Cerebellar nuclear complex (tissue), 1 donor: ENCODE data around the gene P2RY11.
A peak's percentile ranks its signal among the peaks of the same experiment; 100 is the strongest.

Experiments
- DNase-seq, 2 experiments: peaks; one replicate each; lab custom pipeline; 2025; lab: John Stamatoyannopoulos, UW

The P2RY11 gene

GRCh38 chr19:10093295-10094186, 18.0 kb upstream of the P2RY11 start:
- no peak for DNase-seq

GRCh38 chr19:10095622-10095947, 15.9 kb upstream of the P2RY11 start:
- no peak for DNase-seq

- no peak for DNase-seq
These were observed 15.4 kb upstream of the P2RY11 start for GRCh38 chr19:10095948-10096614.

- no peak for DNase-seq
These were observed 14.9 kb upstream of the P2RY11 start for GRCh38 chr19:10096615-10096963.

GRCh38 chr19:10100163-10100785, 11.2 kb upstream of the P2RY11 start:
- DNase-seq: no peak

- no peak for DNase-seq
These were observed 8.7 kb upstream of the P2RY11 start for GRCh38 chr19:10102787-10103236.

GRCh38 chr19:10104130-10104513, 7.4 kb upstream of the P2RY11 start:
- no peak for DNase-seq

GRCh38 chr19:10104665-10105508, 6.6 kb upstream of the P2RY11 start:
- no peak for DNase-seq

- DNase-seq: no peak
These were observed 5.9 kb upstream of the P2RY11 start for GRCh38 chr19:10105509-10106099.

- peak; percentile 92 to 94 for DNase-seq
These were observed 5.2 kb upstream of the P2RY11 start, which contains the start of gene PPAN for GRCh38 chr19:10106100-10106936. PPAN (plus strand) TSS chr19:10106362; CDS start chr19:10106395, 33 bp downstream.

- DNase-seq: no peak
These were observed 4.2 kb upstream of the P2RY11 start for GRCh38 chr19:10107254-10107653.

- DNase-seq: no peak
These were observed 3.6 kb upstream of the P2RY11 start for GRCh38 chr19:10107817-10108367.

- DNase-seq: no peak
These were observed 2.0 kb upstream of the P2RY11 start for GRCh38 chr19:10109528-10109927.

GRCh38 chr19:10110076-10110971, 1.2 kb upstream of the P2RY11 start:
- DNase-seq: no peak

- no peak for DNase-seq
These were observed 548 bp upstream of the P2RY11 start for GRCh38 chr19:10110972-10111317.

- DNase-seq: no peak
These were observed 706 bp downstream of the P2RY11 start for GRCh38 chr19:10112037-10112761.

- DNase-seq: no peak
These were observed 1.6 kb downstream of the P2RY11 start for GRCh38 chr19:10112895-10113591.

- DNase-seq: no peak
These were observed 2.1 kb downstream of the P2RY11 start for GRCh38 chr19:10113592-10113963.
